Neural cell (in vitro differentiated cells): Measurements from ENCODE around the gene COX14. TPM values are rescaled to one million over a fixed set of nuclear protein-coding genes. Genes with fewer than 3 reads are reported as not detected.

Experiments
- H2AFZ ChIP-seq: fragments of 200-600, 300-800 bp; sonication (generic), shearing (Covaris generic); 2 replicates; pipeline ENCODE4 v1.6.0; 2014; ENCODE audit warnings: low read depth, mild to moderate bottlenecking, antibody characterized with exemption, low read length, moderate library complexity
- H3F3A ChIP-seq: fragments of 200-600 bp; shearing (Covaris generic); 2 replicates; pipeline ENCODE4 v1.6.1; 2016; ENCODE audit warnings: mild to moderate bottlenecking, moderate library complexity, mixed read lengths, antibody characterized with exemption, low read length; ENCODE audit not compliant: insufficient read depth, poor library complexity, severe bottlenecking
- H3K27ac ChIP-seq: fragments of 200-600, 300-800 bp; sonication (generic), shearing (Covaris generic); 2 replicates; pipeline ENCODE4 v1.5.1; 2014; ENCODE audit warnings: mild to moderate bottlenecking, low read length, moderate library complexity
- H3K27me3 ChIP-seq: fragments of 300-800, 200-600 bp; sonication (generic), shearing (Covaris generic); 2 replicates; pipeline ENCODE4 v1.6.0; 2014; ENCODE audit warnings: mild to moderate bottlenecking, low read depth, low read length, moderate library complexity; ENCODE audit not compliant: insufficient read depth
- H3K36me3 ChIP-seq: fragments of 300-800, 200-600 bp; sonication (generic), shearing (Covaris generic); 2 replicates; pipeline ENCODE4 v1.5.1; 2014; ENCODE audit warnings: mild to moderate bottlenecking, antibody characterized with exemption, low read length, moderate library complexity; ENCODE audit not compliant: insufficient read depth
- H3K4me2 ChIP-seq: fragments of 300-800, 200-600 bp; sonication (generic), shearing (Covaris generic); 2 replicates; pipeline ENCODE4 v1.6.0; 2014; ENCODE audit warnings: mild to moderate bottlenecking, low read length
- H3K4me3 ChIP-seq: fragments of 300-800, 200-600 bp; sonication (generic), shearing (Covaris generic); 2 replicates; pipeline ENCODE4 v1.5.1; 2014; ENCODE audit warnings: mild to moderate bottlenecking, low read length, moderate library complexity
- H3K79me2 ChIP-seq: fragments of 200-600 bp; shearing (Covaris generic); replicated peaks from 2 replicates; pipeline ENCODE4 v1.6.0; 2014; ENCODE audit warnings: mild to moderate bottlenecking, low read length, moderate library complexity; ENCODE audit not compliant: insufficient read depth
- H3K9ac ChIP-seq: fragments of 300-800, 200-600 bp; sonication (generic), shearing (Covaris generic); 2 replicates; pipeline ENCODE4 v1.6.1; 2016; ENCODE audit warnings: mild to moderate bottlenecking, low read length, mixed read lengths
- H3K9me2 ChIP-seq: fragments of 200-600 bp; shearing (Covaris generic); 2 replicates; pipeline ENCODE4 v1.6.1; 2016; ENCODE audit warnings: mild to moderate bottlenecking, low read length, mixed read lengths; ENCODE audit not compliant: insufficient read depth
- H3K9me3 ChIP-seq: fragments of 200-600, 300-800 bp; sonication (generic), shearing (Covaris generic); 2 replicates; pipeline ENCODE4 v1.6.1; 2016; ENCODE audit warnings: mild to moderate bottlenecking, mixed run types, low read length, moderate library complexity, mixed read lengths
- H4K20me1 ChIP-seq: fragments of 200-600 bp; shearing (Covaris generic); 2 replicates; pipeline ENCODE4 v1.6.1; 2016; ENCODE audit warnings: mild to moderate bottlenecking, mixed run types; ENCODE audit not compliant: insufficient read depth
- EP300 ChIP-seq: fragments of 450-650 bp; conservative IDR thresholded peaks from 2 replicates; pipeline ENCODE4 v1.6.1; 2014; ENCODE audit warnings: antibody characterized with exemption, mild to moderate bottlenecking, moderate library complexity; ENCODE audit not compliant: poor library complexity, severe bottlenecking
- EZH2 ChIP-seq: fragments of 200-600, 300-800 bp; shearing (Covaris generic), sonication (generic); IDR thresholded peaks from 2 replicates; pipeline ENCODE4 v1.6.1; 2014; ENCODE audit warnings: antibody characterized with exemption, low read length, borderline replicate concordance, mild to moderate bottlenecking; ENCODE audit not compliant: insufficient read depth, poor library complexity, severe bottlenecking
- MXI1 ChIP-seq: fragments of 450-650 bp; conservative IDR thresholded peaks from 2 replicates; pipeline ENCODE4 v1.6.1; 2014; ENCODE audit warnings: antibody characterized with exemption, mild to moderate bottlenecking; ENCODE audit not compliant: poor library complexity, severe bottlenecking
- POLR2AphosphoS5 ChIP-seq: IDR thresholded peaks from 2 replicates; pipeline ENCODE4 v1.6.1; 2012
- RAD21 ChIP-seq: fragments of 450-650 bp; conservative IDR thresholded peaks from 2 replicates; pipeline ENCODE4 v1.6.1; 2014; ENCODE audit warnings: antibody characterized with exemption, mild to moderate bottlenecking, moderate library complexity
- SMC3 ChIP-seq: fragments of 450-650 bp; conservative IDR thresholded peaks from 2 replicates; pipeline ENCODE4 v1.6.1; 2014; ENCODE audit warnings: antibody characterized with exemption, mild to moderate bottlenecking, moderate library complexity; ENCODE audit not compliant: poor library complexity
- TAF1 ChIP-seq: IDR thresholded peaks from 2 replicates; pipeline ENCODE4 v1.6.1; 2012; ENCODE audit warnings: low read depth
- polyA plus RNA-seq: library from polyadenylated mRNA; depleted of rRNA; stranded (reverse); fragments of >200 nt; gene quantifications from 2 replicates; pipeline ENCODE4 v1.2.3, GENCODE V29; 2014
- TF ChIP-seq, protein P1 (sequence below): fragments of 450-650 bp; IDR thresholded peaks from 2 replicates; pipeline ENCODE4 v1.5.1; 2014; ENCODE audit warnings: antibody characterized with exemption, mild to moderate bottlenecking, moderate library complexity; ENCODE audit not compliant: poor library complexity, severe bottlenecking
- TF ChIP-seq, protein P2 (sequence below): IDR thresholded peaks from 2 replicates; pipeline ENCODE4 v1.6.1; 2012; ENCODE audit warnings: borderline replicate concordance

COX14 gene
- polyA plus RNA-seq, 1 donor from 2014 or later: 79.3 TPM

DNA sequence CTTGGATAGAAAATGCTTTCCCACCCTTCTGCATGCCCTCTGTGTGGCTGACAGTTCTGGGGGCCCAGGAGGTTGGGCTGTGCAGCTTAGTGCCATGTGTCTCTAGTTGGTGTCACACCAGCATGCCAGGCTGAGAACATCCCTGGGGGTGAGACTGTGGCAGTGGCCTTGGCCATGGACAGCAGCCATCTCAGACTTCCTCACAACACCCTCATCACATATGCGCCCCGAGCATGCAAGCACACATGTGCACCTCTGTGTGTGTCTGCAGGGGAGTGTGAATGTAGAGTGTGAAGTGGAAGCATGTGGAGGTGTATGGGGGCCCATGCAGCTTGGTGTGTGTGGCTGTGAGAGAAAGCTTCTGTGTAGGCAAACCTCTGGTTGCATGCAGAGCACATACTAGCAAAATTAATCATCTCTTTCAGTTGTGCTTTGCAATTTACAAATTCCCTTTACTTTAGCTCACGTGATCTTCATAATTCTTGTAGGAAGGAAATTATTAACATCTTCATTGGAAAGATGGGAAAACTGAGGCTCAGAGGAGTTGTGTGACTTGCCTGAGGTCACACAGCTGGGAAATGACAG, 46.2 kb upstream of the COX14 start:
- Histone ChIP-seq H3K4me3 (no peak overlapping the region), H3K9ac (no peak overlapping the region), H3F3A (no peaks in the 10 kb centered on the region), H3K36me3 (peaks cover 4% of the 10 kb centered on the region), H3K79me2 (no peaks in the 10 kb centered on the region), H3K27me3 (no peaks in the 10 kb centered on the region), H3K4me2 (no peak overlapping the region), H3K9me3 (no peaks in the 10 kb centered on the region), H3K27ac (no peak overlapping the region), H4K20me1 (no peaks in the 10 kb centered on the region), H3K9me2 (no peaks in the 10 kb centered on the region), H2AFZ (no peak overlapping the region)
- TF ChIP-seq TAF1 (no peak), EP300 (no peak), EZH2 (no peak), RAD21 (no peak), POLR2AphosphoS5 (no peak), SMC3 (no peak), MXI1 (no peak)
- TF ChIP-seq, protein P1, sequence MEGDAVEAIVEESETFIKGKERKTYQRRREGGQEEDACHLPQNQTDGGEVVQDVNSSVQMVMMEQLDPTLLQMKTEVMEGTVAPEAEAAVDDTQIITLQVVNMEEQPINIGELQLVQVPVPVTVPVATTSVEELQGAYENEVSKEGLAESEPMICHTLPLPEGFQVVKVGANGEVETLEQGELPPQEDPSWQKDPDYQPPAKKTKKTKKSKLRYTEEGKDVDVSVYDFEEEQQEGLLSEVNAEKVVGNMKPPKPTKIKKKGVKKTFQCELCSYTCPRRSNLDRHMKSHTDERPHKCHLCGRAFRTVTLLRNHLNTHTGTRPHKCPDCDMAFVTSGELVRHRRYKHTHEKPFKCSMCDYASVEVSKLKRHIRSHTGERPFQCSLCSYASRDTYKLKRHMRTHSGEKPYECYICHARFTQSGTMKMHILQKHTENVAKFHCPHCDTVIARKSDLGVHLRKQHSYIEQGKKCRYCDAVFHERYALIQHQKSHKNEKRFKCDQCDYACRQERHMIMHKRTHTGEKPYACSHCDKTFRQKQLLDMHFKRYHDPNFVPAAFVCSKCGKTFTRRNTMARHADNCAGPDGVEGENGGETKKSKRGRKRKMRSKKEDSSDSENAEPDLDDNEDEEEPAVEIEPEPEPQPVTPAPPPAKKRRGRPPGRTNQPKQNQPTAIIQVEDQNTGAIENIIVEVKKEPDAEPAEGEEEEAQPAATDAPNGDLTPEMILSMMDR: no peak
- TF ChIP-seq, protein P2, sequence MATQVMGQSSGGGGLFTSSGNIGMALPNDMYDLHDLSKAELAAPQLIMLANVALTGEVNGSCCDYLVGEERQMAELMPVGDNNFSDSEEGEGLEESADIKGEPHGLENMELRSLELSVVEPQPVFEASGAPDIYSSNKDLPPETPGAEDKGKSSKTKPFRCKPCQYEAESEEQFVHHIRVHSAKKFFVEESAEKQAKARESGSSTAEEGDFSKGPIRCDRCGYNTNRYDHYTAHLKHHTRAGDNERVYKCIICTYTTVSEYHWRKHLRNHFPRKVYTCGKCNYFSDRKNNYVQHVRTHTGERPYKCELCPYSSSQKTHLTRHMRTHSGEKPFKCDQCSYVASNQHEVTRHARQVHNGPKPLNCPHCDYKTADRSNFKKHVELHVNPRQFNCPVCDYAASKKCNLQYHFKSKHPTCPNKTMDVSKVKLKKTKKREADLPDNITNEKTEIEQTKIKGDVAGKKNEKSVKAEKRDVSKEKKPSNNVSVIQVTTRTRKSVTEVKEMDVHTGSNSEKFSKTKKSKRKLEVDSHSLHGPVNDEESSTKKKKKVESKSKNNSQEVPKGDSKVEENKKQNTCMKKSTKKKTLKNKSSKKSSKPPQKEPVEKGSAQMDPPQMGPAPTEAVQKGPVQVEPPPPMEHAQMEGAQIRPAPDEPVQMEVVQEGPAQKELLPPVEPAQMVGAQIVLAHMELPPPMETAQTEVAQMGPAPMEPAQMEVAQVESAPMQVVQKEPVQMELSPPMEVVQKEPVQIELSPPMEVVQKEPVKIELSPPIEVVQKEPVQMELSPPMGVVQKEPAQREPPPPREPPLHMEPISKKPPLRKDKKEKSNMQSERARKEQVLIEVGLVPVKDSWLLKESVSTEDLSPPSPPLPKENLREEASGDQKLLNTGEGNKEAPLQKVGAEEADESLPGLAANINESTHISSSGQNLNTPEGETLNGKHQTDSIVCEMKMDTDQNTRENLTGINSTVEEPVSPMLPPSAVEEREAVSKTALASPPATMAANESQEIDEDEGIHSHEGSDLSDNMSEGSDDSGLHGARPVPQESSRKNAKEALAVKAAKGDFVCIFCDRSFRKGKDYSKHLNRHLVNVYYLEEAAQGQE: no peak

DNA sequence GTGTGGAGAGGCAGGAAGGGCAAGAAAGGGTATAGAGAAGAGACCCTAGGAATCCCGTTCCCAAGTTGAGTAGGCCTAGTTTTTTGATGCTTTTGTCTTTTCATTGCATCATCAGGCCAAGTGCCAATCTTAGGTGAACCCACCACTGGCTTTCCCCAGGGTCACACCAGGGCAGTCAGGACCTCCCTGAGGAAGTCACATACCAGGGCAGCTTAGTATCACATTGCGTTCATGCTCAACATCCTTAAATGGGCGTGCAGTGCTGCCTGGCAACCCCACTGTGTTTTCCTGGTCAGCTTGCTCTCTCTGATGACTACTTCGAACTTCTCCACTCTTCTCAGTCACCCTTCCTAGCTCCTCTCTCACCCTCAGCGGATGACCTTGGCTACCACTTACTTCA, 45.6 kb upstream of the COX14 start:
- no peak overlapping the region for H3K27ac ChIP-seq
- no peak overlapping the region for H3K4me2 ChIP-seq
- no peaks in the 10 kb centered on the region for H3K9me2 ChIP-seq
- TF ChIP-seq MXI1 (no peak), EZH2 (no peak), SMC3 (no peak), TAF1 (no peak), EP300 (no peak), POLR2AphosphoS5 (no peak), RAD21 (no peak)
- TF ChIP-seq, protein P1: no peak
- TF ChIP-seq, protein P2: no peak
- H3K27me3 ChIP-seq: no peaks in the 10 kb centered on the region
- peaks cover 4% of the 10 kb centered on the region for H3K36me3 ChIP-seq
- H3K9me3 ChIP-seq: no peaks in the 10 kb centered on the region
- H3K79me2 ChIP-seq: no peaks in the 10 kb centered on the region
- H3K9ac ChIP-seq: no peak overlapping the region
- H3F3A ChIP-seq: no peaks in the 10 kb centered on the region
- H3K4me3 ChIP-seq: no peak overlapping the region
- H4K20me1 ChIP-seq: no peaks in the 10 kb centered on the region
- H2AFZ ChIP-seq: no peak overlapping the region
